K562 (cell line): ENCODE results near the gene SEMA4G. TPM values are rescaled to one million over a fixed set of nuclear protein-coding genes. Genes with fewer than 3 reads are reported as not detected.

Source experiments
- KLF16 ChIP-seq: IDR thresholded peaks from 2 replicates; pipeline ENCODE4 v1.6.1; 2016; ENCODE audit warnings: antibody characterized with exemption
- NR2C2 ChIP-seq, 2 experiments: fragments of 200-800 bp in 1 of 2; sonication (Bioruptor generic) in 1 of 2; sonication (generic) in 1 of 2; formaldehyde crosslinking in 1 of 2; IDR thresholded peaks; 2 replicates each; pipeline versions ENCODE4 v1.6.1 to v1.8.0; 2016 to 2022; ENCODE audit warnings: mild to moderate bottlenecking in 1 of 2, missing compliant biosample characterization in 1 of 2, missing genetic modification characterization in 1 of 2, missing genetic modification reagents in 1 of 2
- ZBTB1 ChIP-seq: sonication (generic); formaldehyde crosslinking; IDR thresholded peaks from 2 replicates; pipeline ENCODE4 v1.8.1; 2023; ENCODE audit warnings: missing genetic modification reagents, low read depth, mild to moderate bottlenecking, borderline replicate concordance
- ZSCAN32 ChIP-seq: fragments of 450-650 bp; formaldehyde crosslinking; IDR thresholded peaks from 2 replicates; pipeline ENCODE4 v1.4.0; 2020; ENCODE audit warnings: mild to moderate bottlenecking, moderate library complexity
- polyA plus RNA-seq, 8 experiments: library from polyadenylated mRNA; depleted of rRNA in 4 of 8; stranded (reverse) in 5 of 8; unstranded in 3 of 8; fragments of >200 nt; fragmentation: Nextera tagmentation in 2 of 8; fragmentation: Illumina TruSeq in 1 of 8; extraction: Ambion mirVana in 2 of 8; extraction: Trizol in 1 of 8; gene quantifications; 2 replicates each; pipeline versions ENCODE4 v1.2.1 to v1.2.3, GENCODE V29; 2011 to 2014; ENCODE audit warnings: inconsistent platforms in 1 of 8, missing spikeins in 1 of 8
- total RNA-seq, 7 experiments: library from RNA; depleted of rRNA in 6 of 7; stranded (reverse); fragments of >200 nt in 6 of 7; fragmentation: Illumina TruSeq in 2 of 7; extraction: Trizol in 2 of 7; gene quantifications; 2 replicates each; pipeline versions ENCODE4 v1.2.1 to v1.2.3, GENCODE V29; 2011 to 2021; ENCODE audit warnings: low replicate concordance in 1 of 7
- TF ChIP-seq, protein P1 (sequence below): fragments of 450-650 bp; IDR thresholded peaks from 2 replicates; pipeline ENCODE4 v1.6.1; 2016; ENCODE audit warnings: low read depth
- TF ChIP-seq, protein P2 (sequence below), 2 experiments: fragments of 200-800 bp in 1 of 2; sonication (Bioruptor generic) in 1 of 2; sonication (generic) in 1 of 2; formaldehyde crosslinking in 1 of 2; IDR thresholded peaks in 1 of 2; conservative IDR thresholded peaks in 1 of 2; 2 replicates each; pipeline versions ENCODE4 v1.5.0 to v1.6.1; 2016 to 2020; ENCODE audit warnings: missing compliant biosample characterization in 1 of 2, missing genetic modification characterization in 1 of 2, missing genetic modification reagents in 1 of 2
- TF ChIP-seq, protein P3 (sequence below): fragments of 450-650 bp; IDR thresholded peaks from 2 replicates; pipeline ENCODE4 v1.6.1; 2016; ENCODE audit warnings: mild to moderate bottlenecking
- TF ChIP-seq, protein P4 (sequence below): sonication (generic); IDR thresholded peaks from 2 replicates; pipeline ENCODE4 v1.6.1; 2016
- TF ChIP-seq, protein P5 (sequence below): fragments of 450-650 bp; conservative IDR thresholded peaks from 2 replicates; pipeline ENCODE4 v1.6.1; 2016; ENCODE audit warnings: missing genetic modification characterization, low read depth, mild to moderate bottlenecking, control low read depth, missing compliant biosample characterization

SEMA4G gene
- total and polyA plus RNA-seq, 9 of the 15 experiments (the other 6 are each of a cell fraction or from before 2014, with no cell fraction given): 0.40 to 7.8 (median 1.8) TPM

DNA sequence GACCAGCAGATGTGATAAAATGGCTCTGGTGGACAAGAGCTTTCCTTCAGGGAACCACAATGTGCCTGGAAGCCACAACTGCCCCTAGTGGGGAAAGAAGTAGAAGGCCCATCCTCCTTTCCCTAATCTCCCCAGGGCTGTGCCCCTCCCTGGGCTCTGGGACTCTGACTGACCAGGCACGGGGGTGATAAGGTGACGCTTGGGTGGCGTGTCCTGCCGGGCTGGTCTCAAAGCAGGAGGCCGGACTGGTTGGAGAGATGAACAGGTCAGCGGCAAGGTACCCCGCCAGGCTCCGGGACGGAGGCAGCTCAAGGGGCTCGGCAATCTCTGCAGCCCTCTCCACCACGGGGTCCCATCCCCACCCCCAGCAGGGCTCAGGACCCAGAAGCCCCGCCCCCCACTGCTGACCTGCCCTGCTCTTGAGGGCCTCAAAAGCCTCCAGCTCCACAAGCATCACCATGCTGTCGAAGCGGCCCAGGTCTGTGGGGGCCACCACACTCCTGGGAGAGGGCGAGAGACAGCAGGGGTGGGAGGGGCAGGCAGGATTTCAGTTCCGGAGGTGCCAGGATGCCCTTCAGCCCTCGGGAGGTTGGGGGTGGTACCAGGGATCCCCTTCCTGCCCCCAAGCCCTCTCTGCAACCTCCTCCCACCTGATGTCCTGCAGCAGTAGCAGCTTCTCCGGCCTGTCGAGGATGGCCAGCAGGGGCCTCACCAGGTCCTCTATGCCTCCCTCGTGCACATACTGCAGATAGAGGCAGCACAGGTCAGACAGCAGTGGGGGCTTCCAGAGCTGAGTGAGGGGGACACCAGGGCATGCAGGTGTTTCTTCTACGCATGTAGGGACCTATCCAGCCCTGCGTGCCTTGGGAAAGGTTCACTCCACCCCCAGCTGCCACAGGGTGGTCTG is 42.5 kb downstream of the SEMA4G start (continued):
- TF ChIP-seq, protein P1, sequence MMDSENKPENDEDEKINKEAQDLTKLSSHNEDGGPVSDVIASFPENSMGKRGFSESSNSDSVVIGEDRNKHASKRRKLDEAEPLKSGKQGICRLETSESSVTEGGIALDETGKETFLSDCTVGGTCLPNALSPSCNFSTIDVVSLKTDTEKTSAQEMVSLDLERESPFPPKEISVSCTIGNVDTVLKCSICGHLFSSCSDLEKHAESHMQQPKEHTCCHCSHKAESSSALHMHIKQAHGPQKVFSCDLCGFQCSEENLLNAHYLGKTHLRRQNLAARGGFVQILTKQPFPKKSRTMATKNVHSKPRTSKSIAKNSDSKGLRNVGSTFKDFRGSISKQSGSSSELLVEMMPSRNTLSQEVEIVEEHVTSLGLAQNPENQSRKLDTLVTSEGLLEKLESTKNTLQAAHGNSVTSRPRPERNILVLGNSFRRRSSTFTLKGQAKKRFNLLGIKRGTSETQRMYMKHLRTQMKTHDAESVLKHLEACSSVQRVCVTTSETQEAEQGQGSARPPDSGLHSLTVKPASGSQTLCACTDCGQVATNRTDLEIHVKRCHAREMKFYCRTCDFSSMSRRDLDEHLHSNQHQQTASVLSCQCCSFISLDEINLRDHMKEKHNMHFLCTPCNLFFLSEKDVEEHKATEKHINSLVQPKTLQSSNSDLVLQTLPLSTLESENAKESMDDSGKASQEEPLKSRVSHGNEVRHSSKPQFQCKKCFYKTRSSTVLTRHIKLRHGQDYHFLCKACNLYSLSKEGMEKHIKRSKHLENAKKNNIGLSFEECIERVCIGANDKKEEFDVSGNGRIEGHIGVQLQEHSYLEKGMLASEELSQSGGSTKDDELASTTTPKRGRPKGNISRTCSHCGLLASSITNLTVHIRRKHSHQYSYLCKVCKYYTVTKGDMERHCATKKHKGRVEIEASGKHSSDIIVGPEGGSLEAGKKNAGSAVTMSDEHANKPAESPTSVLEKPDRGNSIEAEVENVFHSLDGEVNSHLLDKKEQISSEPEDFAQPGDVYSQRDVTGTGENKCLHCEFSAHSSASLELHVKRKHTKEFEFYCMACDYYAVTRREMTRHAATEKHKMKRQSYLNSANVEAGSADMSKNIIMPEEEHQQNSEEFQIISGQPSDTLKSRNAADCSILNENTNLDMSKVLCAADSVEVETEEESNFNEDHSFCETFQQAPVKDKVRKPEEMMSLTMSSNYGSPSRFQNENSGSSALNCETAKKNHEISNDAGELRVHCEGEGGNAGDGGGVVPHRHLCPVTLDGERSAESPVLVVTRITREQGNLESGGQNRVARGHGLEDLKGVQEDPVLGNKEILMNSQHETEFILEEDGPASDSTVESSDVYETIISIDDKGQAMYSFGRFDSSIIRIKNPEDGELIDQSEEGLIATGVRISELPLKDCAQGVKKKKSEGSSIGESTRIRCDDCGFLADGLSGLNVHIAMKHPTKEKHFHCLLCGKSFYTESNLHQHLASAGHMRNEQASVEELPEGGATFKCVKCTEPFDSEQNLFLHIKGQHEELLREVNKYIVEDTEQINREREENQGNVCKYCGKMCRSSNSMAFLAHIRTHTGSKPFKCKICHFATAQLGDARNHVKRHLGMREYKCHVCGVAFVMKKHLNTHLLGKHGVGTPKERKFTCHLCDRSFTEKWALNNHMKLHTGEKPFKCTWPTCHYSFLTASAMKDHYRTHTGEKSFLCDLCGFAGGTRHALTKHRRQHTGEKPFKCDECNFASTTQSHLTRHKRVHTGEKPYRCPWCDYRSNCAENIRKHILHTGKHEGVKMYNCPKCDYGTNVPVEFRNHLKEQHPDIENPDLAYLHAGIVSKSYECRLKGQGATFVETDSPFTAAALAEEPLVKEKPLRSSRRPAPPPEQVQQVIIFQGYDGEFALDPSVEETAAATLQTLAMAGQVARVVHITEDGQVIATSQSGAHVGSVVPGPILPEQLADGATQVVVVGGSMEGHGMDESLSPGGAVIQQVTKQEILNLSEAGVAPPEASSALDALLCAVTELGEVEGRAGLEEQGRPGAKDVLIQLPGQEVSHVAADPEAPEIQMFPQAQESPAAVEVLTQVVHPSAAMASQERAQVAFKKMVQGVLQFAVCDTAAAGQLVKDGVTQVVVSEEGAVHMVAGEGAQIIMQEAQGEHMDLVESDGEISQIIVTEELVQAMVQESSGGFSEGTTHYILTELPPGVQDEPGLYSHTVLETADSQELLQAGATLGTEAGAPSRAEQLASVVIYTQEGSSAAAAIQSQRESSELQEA: no peak
- TF ChIP-seq KLF16 (no peak), ZBTB1 (CRISPR knock-in tag) (no peak), NR2C2 (CRISPR knock-in tag; IDR thresholded peaks at IDR 0.05) (no peak), NR2C2 (tag; IDR thresholded peaks at IDR 0.05) (no peak), ZSCAN32 (no peak)
- TF ChIP-seq, protein P2, sequence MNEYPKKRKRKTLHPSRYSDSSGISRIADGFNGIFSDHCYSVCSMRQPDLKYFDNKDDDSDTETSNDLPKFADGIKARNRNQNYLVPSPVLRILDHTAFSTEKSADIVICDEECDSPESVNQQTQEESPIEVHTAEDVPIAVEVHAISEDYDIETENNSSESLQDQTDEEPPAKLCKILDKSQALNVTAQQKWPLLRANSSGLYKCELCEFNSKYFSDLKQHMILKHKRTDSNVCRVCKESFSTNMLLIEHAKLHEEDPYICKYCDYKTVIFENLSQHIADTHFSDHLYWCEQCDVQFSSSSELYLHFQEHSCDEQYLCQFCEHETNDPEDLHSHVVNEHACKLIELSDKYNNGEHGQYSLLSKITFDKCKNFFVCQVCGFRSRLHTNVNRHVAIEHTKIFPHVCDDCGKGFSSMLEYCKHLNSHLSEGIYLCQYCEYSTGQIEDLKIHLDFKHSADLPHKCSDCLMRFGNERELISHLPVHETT (CRISPR knock-in tag; conservative IDR thresholded peaks at IDR 0.05 in 1 of 2, IDR thresholded peaks at IDR 0.05 in 1 of 2): no peak
- TF ChIP-seq, protein P3, sequence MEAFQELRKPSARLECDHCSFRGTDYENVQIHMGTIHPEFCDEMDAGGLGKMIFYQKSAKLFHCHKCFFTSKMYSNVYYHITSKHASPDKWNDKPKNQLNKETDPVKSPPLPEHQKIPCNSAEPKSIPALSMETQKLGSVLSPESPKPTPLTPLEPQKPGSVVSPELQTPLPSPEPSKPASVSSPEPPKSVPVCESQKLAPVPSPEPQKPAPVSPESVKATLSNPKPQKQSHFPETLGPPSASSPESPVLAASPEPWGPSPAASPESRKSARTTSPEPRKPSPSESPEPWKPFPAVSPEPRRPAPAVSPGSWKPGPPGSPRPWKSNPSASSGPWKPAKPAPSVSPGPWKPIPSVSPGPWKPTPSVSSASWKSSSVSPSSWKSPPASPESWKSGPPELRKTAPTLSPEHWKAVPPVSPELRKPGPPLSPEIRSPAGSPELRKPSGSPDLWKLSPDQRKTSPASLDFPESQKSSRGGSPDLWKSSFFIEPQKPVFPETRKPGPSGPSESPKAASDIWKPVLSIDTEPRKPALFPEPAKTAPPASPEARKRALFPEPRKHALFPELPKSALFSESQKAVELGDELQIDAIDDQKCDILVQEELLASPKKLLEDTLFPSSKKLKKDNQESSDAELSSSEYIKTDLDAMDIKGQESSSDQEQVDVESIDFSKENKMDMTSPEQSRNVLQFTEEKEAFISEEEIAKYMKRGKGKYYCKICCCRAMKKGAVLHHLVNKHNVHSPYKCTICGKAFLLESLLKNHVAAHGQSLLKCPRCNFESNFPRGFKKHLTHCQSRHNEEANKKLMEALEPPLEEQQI: no peak
- TF ChIP-seq, protein P4, sequence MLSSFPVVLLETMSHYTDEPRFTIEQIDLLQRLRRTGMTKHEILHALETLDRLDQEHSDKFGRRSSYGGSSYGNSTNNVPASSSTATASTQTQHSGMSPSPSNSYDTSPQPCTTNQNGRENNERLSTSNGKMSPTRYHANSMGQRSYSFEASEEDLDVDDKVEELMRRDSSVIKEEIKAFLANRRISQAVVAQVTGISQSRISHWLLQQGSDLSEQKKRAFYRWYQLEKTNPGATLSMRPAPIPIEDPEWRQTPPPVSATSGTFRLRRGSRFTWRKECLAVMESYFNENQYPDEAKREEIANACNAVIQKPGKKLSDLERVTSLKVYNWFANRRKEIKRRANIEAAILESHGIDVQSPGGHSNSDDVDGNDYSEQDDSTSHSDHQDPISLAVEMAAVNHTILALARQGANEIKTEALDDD: peak; percentile 39; the same call in 1 of the 2 replicates
- TF ChIP-seq, protein P5, sequence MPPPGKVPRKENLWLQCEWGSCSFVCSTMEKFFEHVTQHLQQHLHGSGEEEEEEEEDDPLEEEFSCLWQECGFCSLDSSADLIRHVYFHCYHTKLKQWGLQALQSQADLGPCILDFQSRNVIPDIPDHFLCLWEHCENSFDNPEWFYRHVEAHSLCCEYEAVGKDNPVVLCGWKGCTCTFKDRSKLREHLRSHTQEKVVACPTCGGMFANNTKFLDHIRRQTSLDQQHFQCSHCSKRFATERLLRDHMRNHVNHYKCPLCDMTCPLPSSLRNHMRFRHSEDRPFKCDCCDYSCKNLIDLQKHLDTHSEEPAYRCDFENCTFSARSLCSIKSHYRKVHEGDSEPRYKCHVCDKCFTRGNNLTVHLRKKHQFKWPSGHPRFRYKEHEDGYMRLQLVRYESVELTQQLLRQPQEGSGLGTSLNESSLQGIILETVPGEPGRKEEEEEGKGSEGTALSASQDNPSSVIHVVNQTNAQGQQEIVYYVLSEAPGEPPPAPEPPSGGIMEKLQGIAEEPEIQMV (tag): no peak
